ENCODE data around the gene ILK. TPM values are rescaled to one million over a fixed set of nuclear protein-coding genes. Genes with fewer than 3 reads are reported as not detected.

Gene ILK
- total and polyA plus RNA-seq, 2 donors (not counting 3 experiments of a cell fraction or from before 2014, with no cell fraction given), result 221 to 296 TPM

GRCh38 chr11:6613496-6613895 is 9.9 kb downstream of the ILK start:
- Histone ChIP-seq H3K27me3 (ENCODE audit: control insufficient read depth in 2 of 2, insufficient read depth in 2 of 2, low read length in 2 of 2) (no peaks in the 10 kb centered on the region), H4K20me1 (replicated peaks; ENCODE audit: control insufficient read depth, extremely low read depth, insufficient read depth, low read length) (no peaks in the 10 kb centered on the region), H3K4me1 (ENCODE audit: control insufficient read depth, extremely low read depth, insufficient read depth, low read length) (peaks cover 57% of the 10 kb centered on the region), H3K4me3 (replicated peaks in 1 of 3; ENCODE audit: insufficient read depth in 1 of 3, low read depth in 1 of 3, low read length in 3 of 3) (no peak overlapping the region), H3K27ac (ENCODE audit: insufficient read depth, low read depth, low read length) (no peak overlapping the region), H3K79me2 (ENCODE audit: control insufficient read depth, insufficient read depth, low read length) (peaks cover 23% of the 10 kb centered on the region), H3K9me3 (replicated peaks; ENCODE audit: control insufficient read depth, insufficient read depth, low read length) (no peaks in the 10 kb centered on the region), H3K36me3 (ENCODE audit: control insufficient read depth in 2 of 2, extremely low read depth in 1 of 2, insufficient read depth in 2 of 2, low read length in 2 of 2) (peaks cover 30 to 39% of the 10 kb centered on the region in 2 experiments), H2AFZ (ENCODE audit: low read depth, low read length) (no peak overlapping the region), H3K9ac (replicated peaks; ENCODE audit: extremely low read depth, insufficient read depth, low read length) (no peak overlapping the region), H3K9me1 (replicated peaks; ENCODE audit: control insufficient read depth, extremely low read depth, insufficient read depth, low read length) (no peaks in the 10 kb centered on the region), H3K4me2 (ENCODE audit: insufficient read depth, low read length) (no peak overlapping the region)
- no TSS peak for BruUV-seq (replicated peaks)
- dilution Hi-C loops (cut with MboI; ENCODE audit: extremely low pct_ligation_motif_present, low sequenced_read_pairs) (no loop called here), intact Hi-C loops (cut with micrococcal nuclease) (no loop called here)
- TF ChIP-seq MAX (IDR thresholded peaks at IDR 0.05; ENCODE audit: insufficient read depth, insufficient read length), result no peak
- TF ChIP-seq, protein P1, sequence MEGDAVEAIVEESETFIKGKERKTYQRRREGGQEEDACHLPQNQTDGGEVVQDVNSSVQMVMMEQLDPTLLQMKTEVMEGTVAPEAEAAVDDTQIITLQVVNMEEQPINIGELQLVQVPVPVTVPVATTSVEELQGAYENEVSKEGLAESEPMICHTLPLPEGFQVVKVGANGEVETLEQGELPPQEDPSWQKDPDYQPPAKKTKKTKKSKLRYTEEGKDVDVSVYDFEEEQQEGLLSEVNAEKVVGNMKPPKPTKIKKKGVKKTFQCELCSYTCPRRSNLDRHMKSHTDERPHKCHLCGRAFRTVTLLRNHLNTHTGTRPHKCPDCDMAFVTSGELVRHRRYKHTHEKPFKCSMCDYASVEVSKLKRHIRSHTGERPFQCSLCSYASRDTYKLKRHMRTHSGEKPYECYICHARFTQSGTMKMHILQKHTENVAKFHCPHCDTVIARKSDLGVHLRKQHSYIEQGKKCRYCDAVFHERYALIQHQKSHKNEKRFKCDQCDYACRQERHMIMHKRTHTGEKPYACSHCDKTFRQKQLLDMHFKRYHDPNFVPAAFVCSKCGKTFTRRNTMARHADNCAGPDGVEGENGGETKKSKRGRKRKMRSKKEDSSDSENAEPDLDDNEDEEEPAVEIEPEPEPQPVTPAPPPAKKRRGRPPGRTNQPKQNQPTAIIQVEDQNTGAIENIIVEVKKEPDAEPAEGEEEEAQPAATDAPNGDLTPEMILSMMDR (IDR thresholded peaks at IDR 0.05; ENCODE audit: extremely low read depth in 1 of 2, insufficient read depth in 1 of 2, low read depth in 1 of 2, low read length in 2 of 2), result no peak
- TF ChIP-seq GATA2 (IDR thresholded peaks at IDR 0.05; ENCODE audit: insufficient read depth, insufficient read length, low read depth, low read length), result no peak
- TF ChIP-seq FOS (IDR thresholded peaks at IDR 0.05; ENCODE audit: borderline replicate concordance, insufficient read depth, low read length), result no peak
- no peak for TF ChIP-seq POLR2A (IDR thresholded peaks at IDR 0.05; ENCODE audit: low read depth, low read length)
- no peak for TF ChIP-seq EZH2 (IDR thresholded peaks at IDR 0.05; ENCODE audit: borderline replicate concordance, low read depth, low read length, severe bottlenecking)
- TF ChIP-seq POLR2AphosphoS5 (IDR thresholded peaks at IDR 0.05; ENCODE audit: insufficient read depth, low read depth, low read length), result no peak
- no peak for TF ChIP-seq JUN (IDR thresholded peaks at IDR 0.05; ENCODE audit: borderline replicate concordance, insufficient read depth, insufficient read length, low read depth)
- TF ChIP-seq MYC (IDR thresholded peaks at IDR 0.05; ENCODE audit: low read depth, low read length), result no peak
- CTCF ChIA-PET, result interaction anchor here (1.0 to 4.5 kb wide), 9 partner anchors 9 to 234 kb away, joined by 3 to 43 read pairs (median 7); partner anchors contain the start of gene MRPL17
- FAIRE-seq (no peak), DNase-seq (ENCODE audit: low read depth, low spot score) (no peak)
- POLR2A ChIA-PET, result interaction anchor here (2.0 kb wide), 1 partner anchor 70 kb away, joined by 14 read pairs; the partner anchor contains the start of gene MRPL17

Measured in endothelial cell of umbilical vein (primary cell).